Glutamatergic neuron (in vitro differentiated cells): ENCODE results near the gene MALAT1. TPM values are rescaled to one million over a fixed set of nuclear protein-coding genes. Genes with fewer than 3 reads are reported as not detected.
A peak's percentile ranks its signal among the peaks of the same experiment; 100 is the strongest.

Experiments
- DNase-seq: peaks from one replicate; pipeline ENCODE4 v3.0.0; 2022
- H3K27ac Mint-ChIP-seq: one replicate; pipeline ENCODE4 v1.8.0; 2020; ENCODE audit warnings: mild to moderate bottlenecking, mixed read lengths, inconsistent platforms; ENCODE audit not compliant: unreplicated experiment
- H3K27me3 Mint-ChIP-seq: one replicate; pipeline ENCODE4 v1.8.0; 2020; ENCODE audit warnings: mild to moderate bottlenecking, moderate library complexity, mixed read lengths, inconsistent platforms; ENCODE audit not compliant: unreplicated experiment
- H3K36me3 Mint-ChIP-seq: one replicate; pipeline ENCODE4 v1.8.0; 2020; ENCODE audit warnings: mild to moderate bottlenecking, mixed read lengths, inconsistent platforms; ENCODE audit not compliant: unreplicated experiment
- H3K4me1 Mint-ChIP-seq: one replicate; pipeline ENCODE4 v1.8.0; 2020; ENCODE audit warnings: mild to moderate bottlenecking, low read depth, mixed read lengths, inconsistent platforms; ENCODE audit not compliant: unreplicated experiment
- H3K4me3 Mint-ChIP-seq: one replicate; pipeline ENCODE4 v1.8.0; 2020; ENCODE audit warnings: mild to moderate bottlenecking, mixed read lengths, inconsistent platforms; ENCODE audit not compliant: unreplicated experiment
- H3K9me3 Mint-ChIP-seq: one replicate; pipeline ENCODE4 v1.8.0; 2020; ENCODE audit warnings: mild to moderate bottlenecking, moderate library complexity, mixed read lengths, inconsistent platforms; ENCODE audit not compliant: unreplicated experiment
- total RNA-seq: library from RNA; stranded (reverse); fragmentation: NEBNext Ultra II Directional; extraction: Animal tissue kit (Norgen Biotek cat#: 25700); gene quantifications from one replicate; pipeline ENCODE4 v1.2.1, GENCODE V29; 2021; ENCODE audit not compliant: unreplicated experiment
- TF ChIP-seq, protein P1 (sequence below): fragments of 200-600 bp; sonication (generic); IDR thresholded peaks from one replicate; pipeline ENCODE4 v1.5.0; 2021; ENCODE audit not compliant: partially characterized antibody, unreplicated experiment

Gene MALAT1
- total RNA-seq, 1 donor from 2014 or later, result 18,218 TPM

DNA sequence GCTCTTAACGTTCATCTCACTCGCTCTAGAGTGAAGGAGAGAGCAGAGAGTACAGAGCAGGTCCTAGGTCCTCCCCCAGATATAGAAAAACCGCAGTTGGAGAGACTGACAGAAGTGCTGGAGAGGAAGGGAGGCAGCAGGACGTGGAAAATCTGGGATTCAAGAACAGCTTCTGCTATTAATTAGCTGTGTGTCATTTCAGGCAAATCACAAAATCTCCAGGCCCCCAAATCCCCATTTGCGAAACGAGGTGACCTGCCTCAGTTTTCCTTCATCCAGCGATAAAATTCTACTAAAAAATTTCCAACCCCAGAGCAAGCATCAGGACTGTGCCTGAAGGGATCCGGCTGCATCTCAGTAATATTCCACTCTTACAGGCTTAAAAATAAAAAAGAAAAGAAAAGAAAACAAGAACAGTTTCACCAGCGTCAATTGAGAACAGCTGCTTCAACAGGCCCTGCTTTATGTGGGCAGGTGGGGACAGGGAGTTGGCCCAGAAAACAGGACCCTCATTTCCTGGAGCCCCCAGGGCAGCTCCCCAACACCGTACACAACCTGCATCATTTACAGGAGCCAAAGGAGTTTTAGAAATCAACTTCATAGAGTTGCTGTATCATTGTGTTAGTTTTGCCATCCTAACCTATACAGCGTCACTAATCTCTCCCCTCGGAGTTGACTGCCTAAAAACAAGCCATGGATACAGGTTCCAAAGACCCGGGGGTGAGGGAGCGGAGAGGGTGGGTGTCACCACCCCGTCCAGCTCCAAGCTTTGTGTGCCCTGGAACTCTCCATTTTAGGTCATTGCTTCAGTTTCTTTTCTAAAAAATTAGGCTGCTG, 2.3 kb upstream of the MALAT1 start:
- no peak for DNase-seq
- peaks cover 2% of the 10 kb centered on the region for H3K36me3 Mint-ChIP-seq
- H3K9me3 Mint-ChIP-seq, result peaks cover 21% of the 10 kb centered on the region
- H3K4me3 Mint-ChIP-seq, result peak overlapping the region; percentile 87
- H3K27ac Mint-ChIP-seq, result peak overlapping the region; percentile 99
- peaks cover 36% of the 10 kb centered on the region for H3K4me1 Mint-ChIP-seq
- H3K27me3 Mint-ChIP-seq, result peaks cover 13% of the 10 kb centered on the region
- TF ChIP-seq, protein P1, sequence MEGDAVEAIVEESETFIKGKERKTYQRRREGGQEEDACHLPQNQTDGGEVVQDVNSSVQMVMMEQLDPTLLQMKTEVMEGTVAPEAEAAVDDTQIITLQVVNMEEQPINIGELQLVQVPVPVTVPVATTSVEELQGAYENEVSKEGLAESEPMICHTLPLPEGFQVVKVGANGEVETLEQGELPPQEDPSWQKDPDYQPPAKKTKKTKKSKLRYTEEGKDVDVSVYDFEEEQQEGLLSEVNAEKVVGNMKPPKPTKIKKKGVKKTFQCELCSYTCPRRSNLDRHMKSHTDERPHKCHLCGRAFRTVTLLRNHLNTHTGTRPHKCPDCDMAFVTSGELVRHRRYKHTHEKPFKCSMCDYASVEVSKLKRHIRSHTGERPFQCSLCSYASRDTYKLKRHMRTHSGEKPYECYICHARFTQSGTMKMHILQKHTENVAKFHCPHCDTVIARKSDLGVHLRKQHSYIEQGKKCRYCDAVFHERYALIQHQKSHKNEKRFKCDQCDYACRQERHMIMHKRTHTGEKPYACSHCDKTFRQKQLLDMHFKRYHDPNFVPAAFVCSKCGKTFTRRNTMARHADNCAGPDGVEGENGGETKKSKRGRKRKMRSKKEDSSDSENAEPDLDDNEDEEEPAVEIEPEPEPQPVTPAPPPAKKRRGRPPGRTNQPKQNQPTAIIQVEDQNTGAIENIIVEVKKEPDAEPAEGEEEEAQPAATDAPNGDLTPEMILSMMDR, result no peak

DNA sequence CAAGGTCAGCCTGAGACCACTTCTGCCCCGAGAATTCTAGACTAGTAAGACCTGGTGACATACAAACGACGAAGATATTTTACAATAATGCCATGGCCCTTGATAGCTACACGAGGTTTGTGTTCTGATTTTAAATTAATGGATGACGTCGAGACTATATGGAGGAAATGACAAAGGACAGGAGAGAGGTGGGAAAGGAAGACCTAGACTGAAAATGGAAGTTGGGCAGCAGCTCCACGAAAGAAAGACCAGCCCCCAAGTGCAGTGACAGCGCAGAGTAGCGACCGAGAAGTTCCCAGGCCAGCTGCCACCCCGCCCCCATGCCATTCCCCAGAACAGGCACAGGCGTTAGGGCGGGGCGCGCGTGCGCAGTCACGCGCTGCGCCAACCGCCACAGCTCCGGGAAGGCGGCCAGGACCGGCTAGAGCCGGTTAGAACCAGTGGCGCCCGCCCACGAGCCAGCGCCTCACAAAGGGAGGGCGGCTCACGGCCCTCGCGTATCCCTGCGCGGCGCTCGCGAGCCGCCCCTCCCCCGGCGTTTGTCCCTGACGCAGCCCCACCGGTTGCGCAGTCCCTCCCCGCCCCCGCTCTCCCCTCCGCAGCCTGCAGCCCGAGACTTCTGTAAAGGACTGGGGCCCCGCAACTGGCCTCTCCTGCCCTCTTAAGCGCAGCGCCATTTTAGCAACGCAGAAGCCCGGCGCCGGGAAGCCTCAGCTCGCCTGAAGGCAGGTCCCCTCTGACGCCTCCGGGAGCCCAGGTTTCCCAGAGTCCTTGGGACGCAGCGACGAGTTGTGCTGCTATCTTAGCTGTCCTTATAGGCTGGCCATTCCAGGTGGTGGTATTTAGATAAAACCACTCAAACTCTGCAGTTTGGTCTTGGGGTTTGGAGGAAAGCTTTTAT, 1.5 kb upstream of the MALAT1 start:
- TF ChIP-seq, protein P1, result no peak
- Mint-ChIP-seq H3K27ac (peak overlapping the region; percentile 99), H3K4me3 (peak overlapping the region; percentile 87)

DNA sequence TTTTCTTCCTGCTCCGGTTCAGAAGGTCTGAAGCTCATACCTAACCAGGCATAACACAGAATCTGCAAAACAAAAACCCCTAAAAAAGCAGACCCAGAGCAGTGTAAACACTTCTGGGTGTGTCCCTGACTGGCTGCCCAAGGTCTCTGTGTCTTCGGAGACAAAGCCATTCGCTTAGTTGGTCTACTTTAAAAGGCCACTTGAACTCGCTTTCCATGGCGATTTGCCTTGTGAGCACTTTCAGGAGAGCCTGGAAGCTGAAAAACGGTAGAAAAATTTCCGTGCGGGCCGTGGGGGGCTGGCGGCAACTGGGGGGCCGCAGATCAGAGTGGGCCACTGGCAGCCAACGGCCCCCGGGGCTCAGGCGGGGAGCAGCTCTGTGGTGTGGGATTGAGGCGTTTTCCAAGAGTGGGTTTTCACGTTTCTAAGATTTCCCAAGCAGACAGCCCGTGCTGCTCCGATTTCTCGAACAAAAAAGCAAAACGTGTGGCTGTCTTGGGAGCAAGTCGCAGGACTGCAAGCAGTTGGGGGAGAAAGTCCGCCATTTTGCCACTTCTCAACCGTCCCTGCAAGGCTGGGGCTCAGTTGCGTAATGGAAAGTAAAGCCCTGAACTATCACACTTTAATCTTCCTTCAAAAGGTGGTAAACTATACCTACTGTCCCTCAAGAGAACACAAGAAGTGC, 661 bp upstream of the MALAT1 start:
- TF ChIP-seq, protein P1, result no peak
- Mint-ChIP-seq H3K36me3 (peaks cover 17% of the 10 kb centered on the region), H3K27ac (no peak overlapping the region), H3K9me3 (peaks cover 32% of the 10 kb centered on the region), H3K4me1 (peaks cover 22% of the 10 kb centered on the region), H3K4me3 (no peak overlapping the region), H3K27me3 (peaks cover 13% of the 10 kb centered on the region)
- no peak for DNase-seq

More for the DNA sequence above, 1.5 kb upstream of the MALAT1 start:
- peaks cover 27% of the 10 kb centered on the region for H3K9me3 Mint-ChIP-seq
- H3K4me1 Mint-ChIP-seq, result peaks cover 28% of the 10 kb centered on the region
- H3K27me3 Mint-ChIP-seq, result peaks cover 9% of the 10 kb centered on the region
- H3K36me3 Mint-ChIP-seq, result peaks cover 11% of the 10 kb centered on the region
- peak; percentile 99 for DNase-seq

DNA sequence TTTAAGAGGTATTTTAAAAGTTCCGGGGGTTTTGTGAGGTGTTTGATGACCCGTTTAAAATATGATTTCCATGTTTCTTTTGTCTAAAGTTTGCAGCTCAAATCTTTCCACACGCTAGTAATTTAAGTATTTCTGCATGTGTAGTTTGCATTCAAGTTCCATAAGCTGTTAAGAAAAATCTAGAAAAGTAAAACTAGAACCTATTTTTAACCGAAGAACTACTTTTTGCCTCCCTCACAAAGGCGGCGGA, 193 bp upstream of the MALAT1 start:
- no peak for DNase-seq
- no peak overlapping the region for H3K27ac Mint-ChIP-seq
- H3K4me1 Mint-ChIP-seq, result peaks cover 18% of the 10 kb centered on the region
- peaks cover 20% of the 10 kb centered on the region for H3K36me3 Mint-ChIP-seq
- no peak overlapping the region for H3K4me3 Mint-ChIP-seq
- peaks cover 34% of the 10 kb centered on the region for H3K9me3 Mint-ChIP-seq
- TF ChIP-seq, protein P1, result no peak
- H3K27me3 Mint-ChIP-seq, result peaks cover 15% of the 10 kb centered on the region
